Measurements from ENCODE around the gene PAK4.

DNA sequence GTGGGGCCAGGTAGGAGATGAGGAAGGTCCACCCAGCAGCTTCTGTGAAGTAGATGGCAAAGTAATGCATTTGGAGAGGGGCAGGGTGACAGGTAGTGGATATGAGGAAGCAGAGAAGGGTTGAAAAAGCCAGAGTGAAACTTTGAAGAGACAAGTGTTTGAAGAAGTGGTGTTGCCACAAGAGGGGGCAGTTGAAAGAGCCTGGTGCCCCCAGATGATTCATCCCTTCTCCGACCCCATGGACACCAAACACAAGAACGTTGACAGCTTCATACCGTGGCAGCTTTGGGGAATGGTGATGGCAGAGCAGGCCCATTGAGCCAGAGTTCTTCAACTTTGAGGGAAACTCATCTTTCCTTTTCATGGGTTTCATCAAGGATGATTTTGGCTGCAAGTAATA, 99.3 kb downstream of the PAK4 start:
- TF ChIP-seq, protein P1, sequence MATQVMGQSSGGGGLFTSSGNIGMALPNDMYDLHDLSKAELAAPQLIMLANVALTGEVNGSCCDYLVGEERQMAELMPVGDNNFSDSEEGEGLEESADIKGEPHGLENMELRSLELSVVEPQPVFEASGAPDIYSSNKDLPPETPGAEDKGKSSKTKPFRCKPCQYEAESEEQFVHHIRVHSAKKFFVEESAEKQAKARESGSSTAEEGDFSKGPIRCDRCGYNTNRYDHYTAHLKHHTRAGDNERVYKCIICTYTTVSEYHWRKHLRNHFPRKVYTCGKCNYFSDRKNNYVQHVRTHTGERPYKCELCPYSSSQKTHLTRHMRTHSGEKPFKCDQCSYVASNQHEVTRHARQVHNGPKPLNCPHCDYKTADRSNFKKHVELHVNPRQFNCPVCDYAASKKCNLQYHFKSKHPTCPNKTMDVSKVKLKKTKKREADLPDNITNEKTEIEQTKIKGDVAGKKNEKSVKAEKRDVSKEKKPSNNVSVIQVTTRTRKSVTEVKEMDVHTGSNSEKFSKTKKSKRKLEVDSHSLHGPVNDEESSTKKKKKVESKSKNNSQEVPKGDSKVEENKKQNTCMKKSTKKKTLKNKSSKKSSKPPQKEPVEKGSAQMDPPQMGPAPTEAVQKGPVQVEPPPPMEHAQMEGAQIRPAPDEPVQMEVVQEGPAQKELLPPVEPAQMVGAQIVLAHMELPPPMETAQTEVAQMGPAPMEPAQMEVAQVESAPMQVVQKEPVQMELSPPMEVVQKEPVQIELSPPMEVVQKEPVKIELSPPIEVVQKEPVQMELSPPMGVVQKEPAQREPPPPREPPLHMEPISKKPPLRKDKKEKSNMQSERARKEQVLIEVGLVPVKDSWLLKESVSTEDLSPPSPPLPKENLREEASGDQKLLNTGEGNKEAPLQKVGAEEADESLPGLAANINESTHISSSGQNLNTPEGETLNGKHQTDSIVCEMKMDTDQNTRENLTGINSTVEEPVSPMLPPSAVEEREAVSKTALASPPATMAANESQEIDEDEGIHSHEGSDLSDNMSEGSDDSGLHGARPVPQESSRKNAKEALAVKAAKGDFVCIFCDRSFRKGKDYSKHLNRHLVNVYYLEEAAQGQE (IDR thresholded peaks at IDR 0.05; ENCODE audit: insufficient read depth in 1 of 2, low read depth in 2 of 2, low read length in 2 of 2), result no peak
- TF ChIP-seq POLR2AphosphoS5 (IDR thresholded peaks at IDR 0.05; ENCODE audit: low read depth, low read length) (no peak), SIN3A (IDR thresholded peaks at IDR 0.05; ENCODE audit: borderline replicate concordance, insufficient read depth, low read length) (no peak), TAF1 (IDR thresholded peaks at IDR 0.05; ENCODE audit: borderline replicate concordance, insufficient read depth, low read length) (no peak), FOXP2 (optimal IDR thresholded peaks at IDR 0.05; ENCODE audit: borderline replicate concordance, extremely low read depth, extremely low read length, insufficient read depth) (no peak)
